DOHH2 (cell line): ENCODE data around the gene UNC5CL.

Source experiments
- H3F3A ChIP-seq: fragments of 200-600 bp; sonication (generic), shearing (Covaris generic); 2 replicates; pipeline ENCODE4 v1.6.0; 2016; ENCODE audit warnings: antibody characterized with exemption, mild to moderate bottlenecking; ENCODE audit not compliant: control insufficient read depth, insufficient read depth
- H3K27ac ChIP-seq: fragments of 200-600 bp; sonication (generic); 2 replicates; pipeline ENCODE4 v1.5.1; 2014; ENCODE audit warnings: low read depth, mild to moderate bottlenecking, low read length, moderate library complexity
- H3K27me3 ChIP-seq: fragments of 200-600 bp; sonication (generic); 2 replicates; pipeline ENCODE4 v1.6.1; 2014; ENCODE audit warnings: mild to moderate bottlenecking, low read length, mixed read lengths; ENCODE audit not compliant: control insufficient read depth
- H3K36me3 ChIP-seq: fragments of 200-600 bp; sonication (generic); 2 replicates; pipeline ENCODE4 v1.6.1; 2014; ENCODE audit warnings: mild to moderate bottlenecking, low read length, moderate library complexity, mixed read lengths; ENCODE audit not compliant: control insufficient read depth
- H3K4me1 ChIP-seq: fragments of 200-600 bp; sonication (generic); 2 replicates; pipeline ENCODE4 v1.6.1; 2014; ENCODE audit warnings: mild to moderate bottlenecking, low read length, mixed read lengths; ENCODE audit not compliant: control insufficient read depth
- H3K4me2 ChIP-seq: fragments of 200-600 bp; sonication (generic); 2 replicates; pipeline ENCODE4 v1.6.0; 2014; ENCODE audit warnings: mild to moderate bottlenecking, low read length, moderate library complexity
- H3K4me3 ChIP-seq: fragments of 200-600 bp; sonication (generic); 2 replicates; pipeline ENCODE4 v1.5.1; 2014; ENCODE audit warnings: mild to moderate bottlenecking, low read length, mixed read lengths
- H3K79me2 ChIP-seq: fragments of 200-600 bp; sonication (generic); 2 replicates; pipeline ENCODE4 v1.6.1; 2014; ENCODE audit warnings: mild to moderate bottlenecking, low read length, mixed read lengths; ENCODE audit not compliant: control insufficient read depth
- H3K9me2 ChIP-seq: fragments of 200-600 bp; sonication (generic); replicated peaks from 2 replicates; pipeline ENCODE4 v1.6.1; 2014; ENCODE audit warnings: mild to moderate bottlenecking, low read length, mixed read lengths; ENCODE audit not compliant: control insufficient read depth
- H3K9me3 ChIP-seq: fragments of 200-600 bp; sonication (generic); 2 replicates; pipeline ENCODE4 v1.6.1; 2014; ENCODE audit warnings: antibody characterized with exemption, low read length, mixed read lengths; ENCODE audit not compliant: control insufficient read depth, insufficient read depth
- H4K20me1 ChIP-seq: fragments of 200-600 bp; sonication (generic); 2 replicates; pipeline ENCODE4 v1.6.0; 2014; ENCODE audit warnings: low read depth, mild to moderate bottlenecking, antibody characterized with exemption, low read length, moderate library complexity; ENCODE audit not compliant: control insufficient read depth, insufficient read depth
- EZH2phosphoT487 ChIP-seq: fragments of 200-600 bp; sonication (generic); IDR thresholded peaks from 2 replicates; pipeline ENCODE4 v1.6.1; 2017; ENCODE audit warnings: borderline replicate concordance, mild to moderate bottlenecking, antibody characterized with exemption, low read length, moderate library complexity, mixed read lengths
- TF ChIP-seq, protein P1 (sequence below): fragments of 200-600 bp; sonication (generic); IDR thresholded peaks from one replicate; pipeline ENCODE4 v1.5.1; 2014; ENCODE audit warnings: antibody characterized with exemption, mild to moderate bottlenecking, low read depth, low read length; ENCODE audit not compliant: poor library complexity, severe bottlenecking

The UNC5CL gene, protein sequence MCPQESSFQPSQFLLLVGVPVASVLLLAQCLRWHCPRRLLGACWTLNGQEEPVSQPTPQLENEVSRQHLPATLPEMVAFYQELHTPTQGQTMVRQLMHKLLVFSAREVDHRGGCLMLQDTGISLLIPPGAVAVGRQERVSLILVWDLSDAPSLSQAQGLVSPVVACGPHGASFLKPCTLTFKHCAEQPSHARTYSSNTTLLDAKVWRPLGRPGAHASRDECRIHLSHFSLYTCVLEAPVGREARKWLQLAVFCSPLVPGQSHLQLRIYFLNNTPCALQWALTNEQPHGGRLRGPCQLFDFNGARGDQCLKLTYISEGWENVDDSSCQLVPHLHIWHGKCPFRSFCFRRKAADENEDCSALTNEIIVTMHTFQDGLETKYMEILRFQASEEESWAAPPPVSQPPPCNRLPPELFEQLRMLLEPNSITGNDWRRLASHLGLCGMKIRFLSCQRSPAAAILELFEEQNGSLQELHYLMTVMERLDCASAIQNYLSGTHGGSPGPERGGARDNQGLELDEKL

DNA sequence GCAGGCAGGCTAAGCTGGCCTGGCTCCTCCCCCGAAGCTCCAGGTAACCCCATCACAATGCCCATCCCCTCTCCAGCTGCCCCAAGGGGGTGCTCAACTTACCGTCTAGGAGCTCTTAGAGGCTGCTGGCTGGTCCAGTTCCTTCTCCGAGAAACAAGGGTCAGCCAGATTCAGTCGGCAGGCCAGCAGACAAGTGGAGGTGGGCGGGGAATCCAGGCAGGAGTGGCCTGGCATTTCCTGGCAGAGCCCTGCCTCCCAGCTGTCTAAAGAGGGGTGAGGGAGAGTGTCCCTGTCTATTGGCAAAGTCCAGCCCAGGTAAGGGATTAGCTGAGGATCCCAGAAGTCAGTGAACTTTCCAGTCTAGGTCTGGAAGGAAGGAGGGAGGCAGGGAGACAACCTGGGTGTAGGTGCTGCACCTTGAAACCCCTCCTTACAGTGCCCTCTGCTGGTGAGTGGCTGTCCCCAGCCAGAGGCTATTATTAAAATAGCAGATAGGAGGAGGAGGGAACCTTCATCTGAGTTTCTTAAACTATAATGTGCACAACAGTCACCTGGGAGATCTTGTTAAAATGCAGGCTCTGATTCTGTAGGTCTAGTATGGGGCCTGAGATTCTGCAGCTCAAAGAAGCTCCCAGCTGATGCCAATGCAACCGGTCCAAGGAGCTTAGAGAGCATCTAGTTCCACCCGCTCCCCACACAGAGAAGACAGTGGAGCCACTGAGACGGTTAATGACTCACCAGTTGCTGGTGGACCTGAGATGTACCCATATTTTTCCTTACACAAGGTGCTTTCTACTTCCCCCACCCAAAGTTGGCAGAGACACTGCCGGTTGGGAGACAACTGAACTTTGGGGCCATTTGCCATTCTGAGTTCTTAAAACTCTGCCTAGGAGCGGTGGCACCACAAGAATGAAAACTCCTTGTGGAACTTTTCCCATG is at the start of gene UNC5CL:
Gene UNC5CL (minus strand): TSS at position 162 of the 939 bp plus-strand sequence. CDS start 4,147 bp downstream, outside the sequence.
- H3K4me2 ChIP-seq, result no peak within 1 kb of the TSS
- no peaks in the 10 kb centered on the region for H3K79me2 ChIP-seq
- H3K4me1 ChIP-seq, result peaks cover 4% of the 10 kb centered on the region
- no peak within 1 kb of the TSS for H3K27ac ChIP-seq
- no peaks in the 10 kb centered on the region for H3K36me3 ChIP-seq
- TF ChIP-seq, protein P1, sequence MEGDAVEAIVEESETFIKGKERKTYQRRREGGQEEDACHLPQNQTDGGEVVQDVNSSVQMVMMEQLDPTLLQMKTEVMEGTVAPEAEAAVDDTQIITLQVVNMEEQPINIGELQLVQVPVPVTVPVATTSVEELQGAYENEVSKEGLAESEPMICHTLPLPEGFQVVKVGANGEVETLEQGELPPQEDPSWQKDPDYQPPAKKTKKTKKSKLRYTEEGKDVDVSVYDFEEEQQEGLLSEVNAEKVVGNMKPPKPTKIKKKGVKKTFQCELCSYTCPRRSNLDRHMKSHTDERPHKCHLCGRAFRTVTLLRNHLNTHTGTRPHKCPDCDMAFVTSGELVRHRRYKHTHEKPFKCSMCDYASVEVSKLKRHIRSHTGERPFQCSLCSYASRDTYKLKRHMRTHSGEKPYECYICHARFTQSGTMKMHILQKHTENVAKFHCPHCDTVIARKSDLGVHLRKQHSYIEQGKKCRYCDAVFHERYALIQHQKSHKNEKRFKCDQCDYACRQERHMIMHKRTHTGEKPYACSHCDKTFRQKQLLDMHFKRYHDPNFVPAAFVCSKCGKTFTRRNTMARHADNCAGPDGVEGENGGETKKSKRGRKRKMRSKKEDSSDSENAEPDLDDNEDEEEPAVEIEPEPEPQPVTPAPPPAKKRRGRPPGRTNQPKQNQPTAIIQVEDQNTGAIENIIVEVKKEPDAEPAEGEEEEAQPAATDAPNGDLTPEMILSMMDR, result peak; percentile 93
- no peak for TF ChIP-seq EZH2phosphoT487
- no peaks in the 10 kb centered on the region for H3K9me3 ChIP-seq
- no peak within 1 kb of the TSS for H3K4me3 ChIP-seq
- no peaks in the 10 kb centered on the region for H3F3A ChIP-seq
- no peaks in the 10 kb centered on the region for H3K9me2 ChIP-seq
- H3K27me3 ChIP-seq, result 0 out of 2 replicates have a peak, but pooled peaks cover 4% of the 10 kb centered on the region
- no peaks in the 10 kb centered on the region for H4K20me1 ChIP-seq

DNA sequence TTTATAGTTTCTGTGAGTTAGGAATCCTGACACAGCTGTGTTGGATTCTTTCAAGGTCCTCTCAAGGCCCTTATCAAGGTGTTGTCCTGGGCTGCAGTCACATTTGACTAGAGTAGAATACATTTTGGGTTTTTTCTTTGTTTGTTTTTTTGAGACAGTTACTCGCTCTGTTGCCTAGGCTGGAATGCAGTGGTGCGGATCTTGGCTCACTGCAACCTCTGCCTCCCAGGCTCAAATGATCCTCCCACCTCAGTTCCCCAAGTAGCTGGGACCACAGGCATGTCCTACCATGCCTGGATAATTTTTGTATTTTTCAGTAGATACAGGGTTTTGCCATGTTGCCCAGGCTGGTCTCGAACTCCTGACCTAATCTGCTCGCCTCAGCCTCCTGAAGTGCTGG is 49.4 kb upstream of the UNC5CL start:
- no peaks in the 10 kb centered on the region for H3K9me2 ChIP-seq
- no peaks in the 10 kb centered on the region for H3K27me3 ChIP-seq
- no peaks in the 10 kb centered on the region for H3K4me1 ChIP-seq
- no peaks in the 10 kb centered on the region for H4K20me1 ChIP-seq
- no peak for TF ChIP-seq EZH2phosphoT487
- TF ChIP-seq, protein P1, result no peak
- peaks cover 9% of the 10 kb centered on the region for H3K79me2 ChIP-seq
- no peak overlapping the region for H3K27ac ChIP-seq
- H3K9me3 ChIP-seq, result no peaks in the 10 kb centered on the region
- H3K4me3 ChIP-seq, result no peak overlapping the region
- H3K4me2 ChIP-seq, result no peak overlapping the region
- H3K36me3 ChIP-seq, result peaks cover 91% of the 10 kb centered on the region
- peaks cover 18% of the 10 kb centered on the region for H3F3A ChIP-seq

DNA sequence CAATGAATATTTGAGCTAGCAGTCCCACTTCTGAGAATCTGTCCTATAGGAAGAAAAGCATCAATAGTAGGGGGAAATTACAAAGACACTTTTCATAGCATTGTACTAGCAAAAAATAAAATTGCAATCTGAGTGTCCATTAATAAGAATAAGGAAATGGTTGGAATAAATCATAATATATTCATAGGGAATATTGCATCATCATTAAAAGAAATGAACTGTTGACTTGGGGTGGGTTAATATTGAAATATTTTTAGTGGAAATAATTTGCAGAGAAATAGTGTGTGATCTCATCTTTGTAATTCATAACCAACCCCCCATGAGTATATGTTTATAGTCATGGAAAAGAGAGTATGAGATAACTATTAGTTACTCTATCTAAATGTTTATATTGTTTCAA is 46.2 kb upstream of the UNC5CL start:
- Histone ChIP-seq H3K4me2 (no peak overlapping the region), H3K9me2 (no peaks in the 10 kb centered on the region), H3K27me3 (no peaks in the 10 kb centered on the region), H3K9me3 (no peaks in the 10 kb centered on the region), H4K20me1 (no peaks in the 10 kb centered on the region), H3K79me2 (peaks cover 39% of the 10 kb centered on the region), H3K4me3 (no peak overlapping the region), H3F3A (peaks cover 8% of the 10 kb centered on the region; the same call in 1 of the 2 replicates), H3K4me1 (peaks cover 8% of the 10 kb centered on the region), H3K36me3 (peaks cover 91% of the 10 kb centered on the region), H3K27ac (no peak overlapping the region)
- TF ChIP-seq, protein P1, result no peak
- no peak for TF ChIP-seq EZH2phosphoT487
